ENCODE results near the gene ONECUT2. TPM values are rescaled to one million over a fixed set of nuclear protein-coding genes. Genes with fewer than 3 reads are reported as not detected.

The ONECUT2 gene
- total RNA-seq, 2 experiments from 2014 or later = not detected

DNA sequence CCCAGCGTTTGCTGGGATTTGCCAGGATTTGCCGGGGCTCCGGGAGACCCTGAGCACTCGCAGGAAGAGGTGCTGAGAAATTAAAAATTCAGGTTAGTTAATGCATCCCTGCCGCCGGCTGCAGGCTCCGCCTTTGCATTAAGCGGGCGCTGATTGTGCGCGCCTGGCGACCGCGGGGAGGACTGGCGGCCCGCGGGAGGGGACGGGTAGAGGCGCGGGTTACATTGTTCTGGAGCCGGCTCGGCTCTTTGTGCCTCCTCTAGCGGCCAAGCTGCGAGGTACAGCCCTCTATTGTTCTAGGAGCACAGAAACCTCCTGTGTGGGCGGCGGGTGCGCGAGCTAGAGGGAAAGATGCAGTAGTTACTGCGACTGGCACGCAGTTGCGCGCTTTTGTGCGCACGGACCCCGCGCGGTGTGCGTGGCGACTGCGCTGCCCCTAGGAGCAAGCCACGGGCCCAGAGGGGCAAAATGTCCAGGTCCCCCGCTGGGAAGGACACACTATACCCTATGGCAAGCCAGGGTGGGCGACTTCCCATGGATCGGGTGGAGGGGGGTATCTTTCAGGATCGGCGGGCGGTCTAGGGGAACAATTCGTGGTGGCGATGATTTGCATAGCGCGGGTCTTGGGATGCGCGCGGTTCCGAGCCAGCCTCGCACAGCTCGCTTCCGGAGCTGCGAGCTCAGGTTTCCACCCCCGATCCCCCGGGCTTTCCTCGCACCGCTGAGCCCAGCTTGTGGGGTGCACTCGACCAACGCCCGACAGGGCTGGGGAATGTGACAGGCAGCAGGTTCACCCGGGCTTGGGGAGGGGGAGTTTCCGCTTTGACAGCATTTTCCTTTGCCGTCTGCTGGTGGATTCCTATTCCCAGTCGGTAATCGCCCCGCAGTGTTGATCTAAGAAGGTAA is 2.8 kb downstream of the ONECUT2 start:
- H3K36me3 Mint-ChIP-seq (ENCODE audit: low read depth) = peaks cover 4% of the 10 kb centered on the region
- intact Hi-C loops (cut with micrococcal nuclease) = loop anchor here (10.0 kb wide), 1 partner anchor 563 kb away; no protein-coding TSS in a partner anchor
- ATAC-seq = peak; percentile 74
- ChIA-PET POLR2A (interaction anchor here (1.8 kb wide), 1 partner anchor 9 kb away, joined by 6 read pairs; no protein-coding TSS in a partner anchor), CTCF (interaction anchor here (1.0 to 2.9 kb wide), 4 partner anchors 8 to 691 kb away, joined by 3 to 8 read pairs (median 4); no protein-coding TSS in a partner anchor)
- H3K4me1 Mint-ChIP-seq (ENCODE audit: low read depth) = peaks cover 49% of the 10 kb centered on the region
- H3K27ac Mint-ChIP-seq = no peak overlapping the region
- DNase-seq = peak; percentile 92
- peak; percentile 62 for TF ChIP-seq CTCF (IDR thresholded peaks at IDR 0.05)
- peaks cover 81% of the 10 kb centered on the region for H3K27me3 Mint-ChIP-seq
- H3K9me3 Mint-ChIP-seq = no peaks in the 10 kb centered on the region
- H3K4me3 Mint-ChIP-seq = peak overlapping the region; percentile 56

DNA sequence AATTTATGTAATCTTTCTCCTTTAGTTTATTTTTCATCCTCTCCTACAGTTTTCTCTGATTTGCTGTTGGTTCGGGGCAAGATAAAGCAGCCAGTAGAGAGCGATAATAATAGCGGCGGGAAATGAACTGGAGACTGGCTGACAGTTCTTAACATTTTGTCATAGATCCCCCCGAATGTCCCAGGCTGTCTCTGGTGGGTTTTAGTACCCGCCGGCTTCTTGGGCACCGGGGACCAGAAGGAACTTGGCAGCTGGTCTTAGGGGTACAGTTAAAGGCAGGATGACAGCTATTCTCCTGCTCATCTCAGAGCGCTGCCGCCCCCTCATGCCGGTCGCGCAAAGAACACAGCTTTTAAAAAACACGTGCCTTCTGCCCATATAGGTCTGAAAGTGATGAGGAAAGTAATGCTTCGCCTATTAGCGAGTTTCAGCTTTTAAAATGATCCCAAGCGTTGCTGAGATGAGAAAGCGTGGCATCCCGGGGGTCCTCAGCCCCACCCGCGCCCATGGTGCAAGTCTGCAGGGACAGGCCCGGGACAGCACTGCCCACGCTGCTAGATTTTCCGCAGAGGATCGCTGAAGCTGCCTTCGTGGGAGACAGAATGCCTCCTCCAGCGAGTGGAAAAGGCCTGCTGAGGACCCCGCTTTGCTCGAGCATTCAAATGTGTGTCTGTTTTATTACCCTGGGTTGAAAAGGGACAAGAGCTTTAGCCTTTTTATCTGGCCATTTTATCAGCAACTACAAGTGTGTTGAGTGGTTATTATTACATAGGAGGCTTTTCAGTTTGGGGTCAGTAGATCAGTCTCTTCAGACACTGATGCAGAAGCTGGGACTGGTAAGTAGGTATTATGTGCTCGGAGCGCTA is 3.8 kb downstream of the ONECUT2 start:
- DNase-seq = peak; percentile 41
- peaks cover 49% of the 10 kb centered on the region for H3K4me1 Mint-ChIP-seq (ENCODE audit: low read depth)
- peaks cover 4% of the 10 kb centered on the region for H3K36me3 Mint-ChIP-seq (ENCODE audit: low read depth)
- H3K27ac Mint-ChIP-seq = no peak overlapping the region
- ChIA-PET POLR2A (interaction anchor here (1.8 kb wide), 1 partner anchor 10 kb away, joined by 6 read pairs; no protein-coding TSS in a partner anchor), CTCF (interaction anchor here (1.5 to 2.9 kb wide), 2 partner anchors 9 to 570 kb away, joined by 6 to 8 read pairs; no protein-coding TSS in a partner anchor)
- ATAC-seq = no peak
- no peaks in the 10 kb centered on the region for H3K9me3 Mint-ChIP-seq
- H3K4me3 Mint-ChIP-seq = peak overlapping the region; percentile 3
- no peak for TF ChIP-seq CTCF (IDR thresholded peaks at IDR 0.05)
- H3K27me3 Mint-ChIP-seq = peaks cover 80% of the 10 kb centered on the region
- intact Hi-C loops (cut with micrococcal nuclease) = loop anchor here (10.0 kb wide), 1 partner anchor 564 kb away; no protein-coding TSS in a partner anchor

DNA sequence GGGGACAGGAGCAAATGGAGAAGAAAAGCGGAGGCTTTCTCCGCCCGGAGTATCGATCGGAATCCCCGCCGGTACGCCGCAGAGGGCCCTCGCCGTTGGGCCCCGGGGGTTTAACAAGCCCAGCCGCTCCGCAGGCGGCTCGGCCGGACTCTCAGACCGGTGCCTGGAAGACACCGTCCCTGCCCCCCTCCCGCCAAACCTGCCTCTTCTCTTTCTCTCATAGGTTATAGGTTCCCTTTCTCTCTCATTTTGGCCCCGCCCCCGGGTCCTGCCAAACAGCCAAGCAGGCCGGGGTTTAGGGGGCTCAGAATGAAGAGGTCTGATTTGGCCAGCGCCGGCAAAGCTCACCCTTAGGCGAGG is 4.4 kb downstream of the ONECUT2 start:
- H3K27ac Mint-ChIP-seq = no peak overlapping the region
- peaks cover 77% of the 10 kb centered on the region for H3K27me3 Mint-ChIP-seq
- H3K4me3 Mint-ChIP-seq = no peak overlapping the region
- ChIA-PET POLR2A (interaction anchor here (1.8 kb wide), 1 partner anchor 10 kb away, joined by 6 read pairs; no protein-coding TSS in a partner anchor), CTCF (interaction anchor here (2.9 kb wide), 1 partner anchor 10 kb away, joined by 8 read pairs; no protein-coding TSS in a partner anchor)
- no peaks in the 10 kb centered on the region for H3K9me3 Mint-ChIP-seq
- ATAC-seq (no peak), DNase-seq (peak; percentile 10)
- no peak for TF ChIP-seq CTCF (IDR thresholded peaks at IDR 0.05)
- peaks cover 4% of the 10 kb centered on the region for H3K36me3 Mint-ChIP-seq (ENCODE audit: low read depth)
- peaks cover 44% of the 10 kb centered on the region for H3K4me1 Mint-ChIP-seq (ENCODE audit: low read depth)
- intact Hi-C loops (cut with micrococcal nuclease) = loop anchor here (10.0 kb wide), 1 partner anchor 565 kb away; no protein-coding TSS in a partner anchor

GRCh38 chr18:57439985-57440330 is 4.8 kb downstream of the ONECUT2 start:
- intact Hi-C loops (cut with micrococcal nuclease) = loop anchor here (5.0 to 10.0 kb wide), 3 partner anchors 88 to 695 kb away; partner anchors contain the start of gene ST8SIA3
- no peak for TF ChIP-seq CTCF (IDR thresholded peaks at IDR 0.05)
- ChIA-PET CTCF (interaction anchor here (2.9 kb wide), 1 partner anchor 10 kb away, joined by 8 read pairs; no protein-coding TSS in a partner anchor), POLR2A (no interaction called here)
- DNase-seq (no peak), ATAC-seq (no peak)
- peaks cover 40% of the 10 kb centered on the region for H3K4me1 Mint-ChIP-seq (ENCODE audit: low read depth)
- peaks cover 78% of the 10 kb centered on the region for H3K27me3 Mint-ChIP-seq
- H3K27ac Mint-ChIP-seq = no peak overlapping the region
- peaks cover 4% of the 10 kb centered on the region for H3K36me3 Mint-ChIP-seq (ENCODE audit: low read depth)
- H3K9me3 Mint-ChIP-seq = no peaks in the 10 kb centered on the region
- no peak overlapping the region for H3K4me3 Mint-ChIP-seq
